ENCODE data around the gene CNNM4.

CNNM4 gene

DNA sequence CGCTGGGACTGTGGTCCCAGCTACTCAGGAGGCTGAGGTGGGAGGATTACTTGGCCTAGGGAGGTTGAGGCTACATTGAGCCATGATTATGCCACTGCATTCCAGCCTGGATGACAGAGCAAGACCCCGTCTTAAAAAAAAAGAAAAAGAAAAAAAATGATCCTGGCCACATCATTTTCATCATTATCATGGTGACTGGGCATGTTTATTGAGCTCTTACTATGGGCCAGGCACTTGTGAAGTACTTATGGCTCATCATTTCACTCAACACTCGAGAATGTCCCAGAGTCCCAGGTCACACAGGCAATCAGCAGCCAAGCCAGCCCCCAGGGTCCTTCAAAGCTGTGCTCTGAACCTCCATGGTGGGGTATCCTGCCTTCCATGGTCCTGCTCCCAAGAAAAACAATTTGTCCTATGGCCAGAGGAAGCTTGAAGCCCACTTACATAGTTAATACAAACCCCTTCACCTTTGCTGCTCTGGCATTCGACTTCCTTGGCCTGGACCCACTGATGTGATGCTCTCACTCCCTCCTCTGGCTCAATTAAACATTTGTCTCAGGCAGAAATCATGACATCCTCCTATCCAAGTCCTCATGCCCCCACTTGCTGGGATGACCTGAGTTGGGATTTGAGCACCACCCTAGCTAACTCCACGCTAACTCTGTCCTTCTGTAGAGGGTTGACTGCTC is 3.8 kb upstream of the CNNM4 start:
- intact Hi-C loops (cut with DNase I) = no loop called here
- no peak for DNase-seq

DNA sequence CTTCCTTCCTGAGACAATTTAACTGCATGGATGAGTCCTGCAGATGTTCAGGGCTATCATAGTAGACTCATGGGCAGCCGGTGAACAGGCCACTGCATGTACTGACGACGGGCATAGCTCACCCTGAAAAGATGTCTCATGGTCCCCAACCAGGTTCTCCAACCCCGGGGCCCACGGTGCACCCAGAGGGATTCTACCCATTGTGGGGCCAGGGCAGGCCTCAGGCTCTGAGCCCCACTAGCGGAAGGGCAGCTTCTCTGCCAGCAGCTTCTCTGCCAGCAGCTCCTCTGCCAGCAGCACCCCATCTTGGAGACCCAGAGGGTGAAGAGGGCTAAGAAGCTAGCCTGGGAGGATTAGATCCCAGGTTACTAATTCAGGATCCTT is 3.2 kb upstream of the CNNM4 start:
- no peak for DNase-seq
- intact Hi-C loops (cut with DNase I) = no loop called here

DNA sequence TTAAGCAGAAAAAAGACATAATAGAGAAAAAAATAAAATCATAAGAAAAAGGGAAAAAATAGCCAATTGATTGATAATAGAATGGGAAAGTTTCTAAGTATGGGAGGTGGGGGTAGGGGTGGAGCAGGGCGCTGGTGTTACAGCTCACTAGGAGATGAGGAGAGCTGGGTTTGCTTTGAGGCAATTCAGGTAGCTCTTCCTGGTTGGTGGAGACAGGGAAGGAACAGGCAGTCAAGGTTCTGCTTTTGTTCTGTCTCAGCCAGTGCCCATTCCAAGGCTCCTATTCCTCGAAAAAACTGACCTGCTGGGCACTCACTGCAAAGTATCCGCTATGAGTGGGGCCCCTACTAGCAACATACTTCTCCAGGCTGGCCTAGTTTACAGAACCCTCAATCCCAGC is 1.7 kb upstream of the CNNM4 start:
- DNase-seq = no peak
- intact Hi-C loops (cut with DNase I) = no loop called here

DNA sequence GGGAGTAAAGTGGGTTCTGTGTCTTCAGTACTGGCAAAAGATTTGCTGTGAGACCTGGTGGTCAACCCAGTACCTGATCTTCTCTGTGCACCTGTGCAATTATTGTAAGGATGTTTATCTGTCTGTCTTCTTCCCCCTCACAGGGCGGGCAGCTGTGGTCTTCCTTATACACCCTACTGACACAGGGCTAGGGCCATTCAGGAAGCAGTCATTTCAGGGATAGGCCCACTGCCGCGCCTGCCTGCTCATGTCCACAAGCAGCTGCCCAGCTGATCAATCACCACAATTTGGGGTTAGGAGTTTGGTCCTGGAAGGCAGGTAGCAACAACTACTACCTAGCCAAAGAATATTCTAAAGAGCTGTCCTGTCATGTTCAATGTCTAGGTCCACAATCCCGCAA is 1.2 kb upstream of the CNNM4 start:
- DNase-seq = no peak
- intact Hi-C loops (cut with DNase I) = no loop called here

DNA sequence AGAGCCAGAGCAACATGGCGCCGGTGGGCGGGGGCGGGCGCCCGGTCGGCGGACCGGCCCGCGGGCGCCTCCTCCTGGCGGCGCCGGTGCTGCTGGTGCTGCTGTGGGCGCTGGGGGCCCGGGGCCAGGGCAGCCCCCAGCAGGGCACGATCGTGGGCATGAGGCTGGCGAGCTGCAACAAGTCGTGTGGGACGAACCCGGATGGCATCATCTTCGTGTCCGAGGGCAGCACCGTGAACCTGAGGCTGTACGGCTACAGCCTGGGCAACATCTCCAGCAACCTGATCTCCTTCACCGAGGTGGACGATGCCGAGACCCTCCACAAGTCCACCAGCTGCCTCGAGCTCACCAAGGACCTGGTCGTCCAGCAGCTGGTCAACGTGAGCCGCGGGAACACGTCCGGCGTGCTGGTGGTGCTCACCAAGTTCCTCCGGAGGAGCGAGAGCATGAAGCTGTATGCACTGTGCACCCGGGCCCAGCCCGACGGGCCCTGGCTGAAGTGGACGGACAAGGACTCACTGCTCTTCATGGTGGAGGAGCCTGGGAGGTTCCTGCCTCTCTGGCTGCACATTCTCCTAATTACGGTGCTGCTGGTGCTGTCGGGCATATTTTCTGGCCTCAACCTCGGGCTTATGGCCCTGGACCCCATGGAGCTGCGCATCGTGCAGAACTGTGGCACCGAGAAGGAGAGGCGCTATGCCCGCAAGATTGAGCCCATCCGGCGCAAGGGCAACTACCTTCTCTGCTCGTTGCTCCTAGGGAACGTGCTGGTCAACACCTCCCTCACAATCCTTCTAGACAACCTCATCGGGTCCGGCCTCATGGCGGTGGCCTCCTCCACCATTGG is 507 bp downstream of the CNNM4 start:
- DNase-seq = peak in 25 of 42 donors; percentile 11 to 64 (median 31)

DNA sequence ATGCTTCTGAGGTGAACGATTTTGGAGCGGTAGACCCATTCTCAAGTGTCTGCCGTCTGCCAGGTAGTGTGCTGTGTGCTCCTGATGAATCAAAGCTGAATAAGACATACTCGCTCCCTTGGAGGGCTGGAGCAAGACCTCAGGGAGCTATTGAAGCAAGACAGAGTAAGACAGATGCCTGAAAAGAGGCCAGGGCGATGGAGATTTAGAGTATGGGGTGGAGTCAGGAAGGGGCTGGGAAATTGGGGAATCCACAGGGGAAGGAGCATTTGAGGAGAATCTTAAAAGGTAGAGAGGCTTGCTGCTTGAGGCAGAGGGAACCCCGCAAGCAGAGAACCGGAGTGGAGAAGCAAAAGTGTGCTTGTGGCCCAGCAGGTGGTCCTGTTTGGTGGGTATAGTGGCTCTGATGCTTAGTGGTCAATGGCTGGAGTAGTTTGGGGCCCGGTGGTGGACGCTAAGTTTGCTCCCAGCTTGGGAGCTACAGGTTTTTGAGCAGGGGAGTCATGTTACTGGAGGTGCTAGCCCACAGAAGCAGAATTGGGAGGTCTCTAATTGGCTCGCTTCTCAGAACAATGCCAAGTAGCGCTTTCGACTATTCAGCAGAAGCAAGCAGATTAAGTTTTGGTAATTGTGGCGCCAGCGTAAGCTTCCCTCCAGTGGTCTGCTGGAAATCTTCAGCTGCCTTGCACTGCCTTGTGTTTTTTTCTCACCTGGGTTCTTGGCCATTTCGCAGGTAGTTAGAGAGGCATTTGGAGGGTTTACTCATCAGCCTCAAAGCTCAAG is 2.0 kb downstream of the CNNM4 start:
- intact Hi-C loops (cut with DNase I) = loop anchor here (5.0 kb wide), 1 partner anchor 55 kb away; the partner anchor contains the start of gene CNNM3
- DNase-seq = peak in 6 of 42 donors; percentile 8 to 33 (median 22)

More for the DNA sequence above, 507 bp downstream of the CNNM4 start:
- intact Hi-C loops (cut with DNase I) = loop anchor here (2.0 to 5.0 kb wide), 2 partner anchors 56 to 122 kb away; partner anchors contain the start of genes CNNM3 and KANSL3

DNA sequence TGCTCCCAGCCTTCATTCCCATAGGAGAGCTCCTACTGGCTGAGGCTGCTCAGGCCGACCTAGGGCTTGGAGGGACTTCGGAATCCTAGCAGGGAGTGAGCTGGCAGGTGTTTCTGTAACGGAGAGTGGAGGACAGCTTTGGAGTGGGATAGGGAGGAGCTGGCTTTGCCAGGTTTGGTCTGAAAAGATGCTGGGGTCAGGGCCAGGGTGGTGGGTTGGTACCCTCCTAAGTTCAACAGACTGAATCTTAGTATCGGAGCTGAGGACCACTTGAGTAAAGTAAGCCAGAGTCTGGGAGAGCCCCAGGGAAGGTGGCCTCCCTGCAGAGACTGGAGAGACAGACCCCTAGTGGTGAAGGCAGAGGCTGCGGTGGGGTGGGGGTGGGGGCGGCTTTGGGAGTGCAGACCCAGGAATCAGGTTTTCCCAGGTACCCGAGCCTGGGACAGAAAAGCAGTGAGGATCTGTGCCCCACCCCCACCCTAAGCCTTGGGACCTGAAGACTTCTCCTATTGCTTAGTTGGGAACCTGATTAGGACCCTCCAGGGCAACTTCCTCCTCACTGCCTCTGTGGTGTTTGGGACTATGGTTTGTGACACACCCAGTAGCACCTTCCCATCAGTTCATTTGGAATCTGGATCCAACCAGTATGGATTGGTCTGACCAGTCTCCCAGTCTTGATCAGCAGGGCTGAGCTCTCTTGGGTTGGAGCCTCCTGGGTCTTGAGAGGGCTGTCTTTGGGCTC is 3.0 kb downstream of the CNNM4 start:
- DNase-seq = peak in 14 of 42 donors; percentile 14 to 64 (median 38)
- intact Hi-C loops (cut with DNase I) = loop anchor here (5.0 kb wide), 1 partner anchor 54 kb away; the partner anchor contains the start of gene CNNM3

DNA sequence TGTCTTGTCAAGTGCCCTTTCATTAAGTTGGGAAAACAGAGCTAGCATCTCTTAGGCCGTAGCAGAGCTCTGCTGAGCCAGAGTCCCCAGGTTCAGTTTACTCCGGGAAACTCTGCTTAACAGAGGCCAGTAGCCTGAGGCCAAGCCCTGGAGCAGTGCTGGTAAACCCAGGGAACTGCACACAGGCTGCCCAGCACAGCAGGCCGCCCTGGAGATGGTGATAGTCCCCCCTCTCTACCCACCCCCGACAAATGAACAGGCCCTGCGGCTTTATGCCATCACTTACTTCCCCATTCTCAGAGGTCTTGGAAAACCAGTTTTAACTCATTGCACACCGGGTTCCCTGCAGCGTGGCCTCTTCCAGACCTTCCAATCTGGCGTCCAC is 3.5 kb downstream of the CNNM4 start:
- intact Hi-C loops (cut with DNase I) = loop anchor here (5.0 kb wide), 1 partner anchor 53 kb away; the partner anchor contains the start of gene CNNM3
- DNase-seq = peak in 17 of 42 donors; percentile 21 to 59 (median 34)

DNA sequence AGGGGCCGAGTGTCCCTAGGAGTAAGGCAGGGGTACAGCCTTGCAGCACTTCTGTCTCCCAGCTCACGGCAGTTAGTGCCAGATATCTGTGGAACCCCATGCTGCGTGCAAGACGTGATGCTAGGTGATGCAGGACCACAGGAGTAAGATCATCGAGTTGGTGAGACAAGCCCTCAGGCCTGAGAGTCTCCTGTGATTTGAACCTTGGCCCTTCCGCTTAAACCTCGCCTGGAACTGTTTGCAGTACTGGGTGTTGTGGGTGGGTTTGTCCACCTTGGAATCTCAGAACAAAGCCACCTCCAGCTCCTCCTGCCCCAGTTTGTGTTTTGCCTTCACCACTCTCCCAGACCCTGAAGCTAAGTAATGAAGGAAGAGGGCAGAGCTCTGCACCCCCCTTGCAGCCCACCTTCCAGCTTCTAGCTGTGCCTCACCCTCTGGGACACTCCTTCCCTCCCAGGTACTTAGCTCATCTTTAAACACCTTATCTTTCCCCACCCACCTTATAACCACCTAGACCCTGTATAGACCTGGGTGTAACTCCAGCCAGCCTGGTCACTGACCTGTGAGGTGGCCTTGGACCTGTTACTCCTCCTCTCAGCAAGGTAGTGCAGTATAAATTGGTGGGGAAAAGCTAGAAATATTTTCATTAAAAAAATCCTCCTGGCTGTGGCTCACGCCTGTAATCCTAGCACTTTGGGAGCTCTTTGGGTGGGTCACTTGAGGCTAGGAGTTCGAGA is 6.6 kb downstream of the CNNM4 start:
- intact Hi-C loops (cut with DNase I) = no loop called here
- no peak for DNase-seq

DNA sequence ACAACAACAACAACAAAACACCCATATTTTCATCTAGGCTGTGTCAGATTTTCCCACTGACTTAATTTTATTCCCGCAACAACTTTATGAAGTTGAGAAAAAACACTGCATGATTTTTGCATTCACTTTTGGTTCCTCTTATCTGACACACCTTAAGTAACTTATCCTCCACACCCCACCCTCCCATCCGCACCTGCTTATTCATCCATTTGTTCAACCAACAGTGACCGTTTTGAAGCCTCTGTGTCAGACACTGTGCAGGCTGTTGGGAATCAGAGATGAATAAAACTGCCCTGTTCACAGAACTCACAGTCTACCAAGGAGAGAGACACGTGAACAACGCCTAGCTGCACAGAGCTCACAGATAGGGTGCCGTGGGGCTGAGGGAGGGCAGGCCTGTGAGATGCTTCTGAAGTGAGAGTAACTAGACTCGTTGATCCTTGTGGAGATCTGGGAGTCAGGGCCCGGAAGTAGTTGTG is 7.4 kb downstream of the CNNM4 start:
- intact Hi-C loops (cut with DNase I) = no loop called here
- DNase-seq = no peak

DNA sequence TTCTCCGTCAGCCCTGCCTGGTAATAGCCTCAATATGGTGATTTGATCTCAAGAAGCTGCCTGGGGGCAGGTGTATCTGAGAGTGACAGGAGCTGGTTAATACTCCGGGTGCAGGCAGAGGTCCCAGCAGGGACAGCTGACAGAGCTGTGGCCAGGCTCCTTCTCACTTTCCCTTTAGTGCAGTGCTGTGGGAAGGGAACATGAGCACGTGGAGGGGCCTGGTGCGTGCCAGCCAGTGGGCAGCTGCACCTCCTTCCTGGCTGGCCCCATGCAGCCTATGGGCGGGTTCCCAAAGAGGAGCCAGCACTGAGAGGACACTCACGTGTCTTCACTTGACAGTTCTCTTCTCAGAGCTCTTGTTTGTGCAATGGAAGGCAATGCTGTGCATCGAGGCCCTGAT is 9.1 kb downstream of the CNNM4 start:
- intact Hi-C loops (cut with DNase I) = no loop called here
- peak in 41 of 42 donors; percentile 36 to 83 (median 59) for DNase-seq

DNA sequence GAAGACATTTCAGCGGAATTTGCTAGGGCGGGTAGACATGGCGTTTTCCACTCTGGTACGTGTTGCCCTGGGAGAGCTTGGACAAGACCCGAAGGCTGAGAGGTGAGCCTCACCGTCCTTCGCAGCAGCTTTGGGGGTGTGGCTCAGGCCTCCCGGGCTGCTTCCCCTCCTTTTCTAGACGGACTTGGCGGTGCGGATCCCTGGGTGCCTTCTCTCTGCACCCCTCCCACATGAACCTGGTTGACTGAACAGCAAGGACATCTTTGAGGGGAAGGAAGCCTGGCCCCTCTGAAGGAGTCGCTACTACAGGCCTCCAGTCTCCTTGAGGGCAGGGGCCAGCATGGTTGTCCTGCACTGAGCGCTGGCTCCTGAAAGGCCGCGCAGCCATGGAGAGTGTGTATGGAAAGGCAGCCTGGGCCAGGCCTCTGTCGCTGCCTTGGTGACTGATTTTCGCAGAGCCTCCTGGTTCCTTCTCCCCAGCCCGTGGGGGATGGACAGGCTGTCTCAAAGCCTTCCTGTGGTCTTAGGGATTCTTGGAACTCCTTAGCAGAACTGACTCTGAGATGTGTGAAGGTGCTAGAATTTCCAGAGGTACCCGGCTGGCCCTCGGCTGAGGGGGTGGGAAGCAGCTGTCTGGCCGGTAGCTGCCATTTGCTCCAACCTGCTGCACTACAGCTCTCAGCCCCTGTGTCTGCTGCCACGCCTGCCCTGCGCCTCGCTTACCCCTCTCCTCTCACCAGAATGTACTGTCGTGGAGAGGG is 9.9 kb downstream of the CNNM4 start:
- no peak for DNase-seq
- intact Hi-C loops (cut with DNase I) = no loop called here

DNA sequence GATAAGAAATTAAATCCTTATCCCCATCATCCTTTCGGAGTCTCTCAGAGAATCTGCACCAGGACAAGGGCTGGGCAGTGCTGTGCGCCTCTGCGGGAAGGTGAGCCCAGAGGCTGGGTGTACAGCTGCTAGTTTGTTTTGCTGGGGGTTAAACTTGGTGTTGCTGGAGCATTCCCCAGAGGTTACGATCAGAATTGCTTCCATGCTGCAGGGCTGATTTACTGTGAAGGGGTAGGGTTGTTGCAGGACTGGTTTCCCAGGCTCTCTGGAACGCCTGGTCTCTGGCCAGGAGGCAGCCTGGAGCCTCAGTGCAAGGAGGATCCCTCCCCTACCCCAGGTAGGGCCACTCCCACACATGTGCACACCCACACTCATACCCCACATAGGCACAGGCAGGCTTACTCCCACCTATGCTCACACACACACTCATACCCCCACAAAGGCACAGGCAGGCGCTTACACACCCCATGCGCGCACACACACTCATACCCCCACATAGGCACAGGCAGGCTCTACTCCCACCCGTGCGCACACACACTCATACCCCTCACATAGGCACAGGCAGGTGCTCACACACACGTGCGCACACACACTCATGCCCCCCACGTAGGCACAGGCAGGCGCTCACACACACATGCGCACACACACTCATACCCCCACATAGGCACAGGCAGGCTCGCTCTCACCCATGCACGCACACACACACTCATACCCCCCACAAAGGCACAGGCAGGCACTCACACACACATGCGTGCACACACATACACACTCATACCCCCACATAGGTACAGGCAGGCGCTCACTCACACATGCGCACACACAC is 11.3 kb downstream of the CNNM4 start:
- DNase-seq = peak in 1 of 42 donors; percentile 34
- intact Hi-C loops (cut with DNase I) = no loop called here

DNA sequence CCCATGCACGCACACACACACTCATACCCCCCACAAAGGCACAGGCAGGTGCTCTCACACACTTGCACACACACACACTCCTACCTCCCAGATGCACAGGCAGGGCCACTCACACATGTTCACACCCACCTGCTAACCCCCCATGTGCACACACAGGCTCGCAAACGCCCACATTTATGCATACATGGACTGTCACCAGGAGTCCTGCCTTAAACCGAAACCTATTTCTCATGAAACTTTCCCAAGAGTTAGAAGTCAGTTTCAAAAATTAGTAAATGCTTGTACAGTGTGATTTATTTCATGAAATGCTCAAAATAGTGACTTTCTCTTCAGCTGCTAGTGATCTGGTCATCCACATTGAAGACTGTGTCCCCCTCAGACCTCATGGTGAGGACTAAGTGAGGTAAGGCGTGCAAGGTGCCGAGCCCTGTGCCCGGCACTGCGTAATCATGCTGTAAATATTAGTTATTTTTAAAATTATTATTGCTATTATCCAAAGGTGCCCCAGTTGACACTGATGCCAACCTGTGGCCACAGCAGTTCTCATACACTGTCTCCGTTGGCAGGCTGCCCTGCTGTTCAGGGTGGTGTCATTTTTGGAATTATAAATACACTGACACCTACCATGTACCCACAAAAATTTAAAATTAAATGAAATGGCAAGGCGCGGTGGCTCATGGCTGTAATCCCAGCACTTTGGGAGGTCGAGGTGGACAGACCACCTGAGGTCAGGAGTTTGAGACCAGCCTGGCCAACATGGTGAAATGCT is 12.4 kb downstream of the CNNM4 start:
- DNase-seq = no peak
- intact Hi-C loops (cut with DNase I) = no loop called here

DNA sequence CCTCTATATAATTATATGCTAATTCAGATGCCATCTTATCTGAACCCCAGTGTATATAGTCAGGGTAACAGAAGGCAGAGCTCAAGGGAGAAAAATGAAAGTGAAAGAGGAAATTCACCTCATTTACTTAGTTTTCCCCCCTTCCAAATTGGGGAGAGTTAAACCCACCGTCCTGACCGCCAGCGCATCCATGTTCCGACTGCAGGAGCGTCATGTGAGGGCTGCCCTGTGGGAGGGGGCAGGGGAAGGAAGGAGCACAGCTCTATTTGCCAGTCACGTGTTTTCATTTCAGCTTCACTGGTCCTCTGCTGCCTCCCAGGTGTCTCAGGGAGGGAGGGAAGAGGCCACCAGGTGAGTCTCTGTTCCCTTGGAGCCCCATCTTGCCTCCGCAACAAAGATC is 13.2 kb downstream of the CNNM4 start:
- no peak for DNase-seq

DNA sequence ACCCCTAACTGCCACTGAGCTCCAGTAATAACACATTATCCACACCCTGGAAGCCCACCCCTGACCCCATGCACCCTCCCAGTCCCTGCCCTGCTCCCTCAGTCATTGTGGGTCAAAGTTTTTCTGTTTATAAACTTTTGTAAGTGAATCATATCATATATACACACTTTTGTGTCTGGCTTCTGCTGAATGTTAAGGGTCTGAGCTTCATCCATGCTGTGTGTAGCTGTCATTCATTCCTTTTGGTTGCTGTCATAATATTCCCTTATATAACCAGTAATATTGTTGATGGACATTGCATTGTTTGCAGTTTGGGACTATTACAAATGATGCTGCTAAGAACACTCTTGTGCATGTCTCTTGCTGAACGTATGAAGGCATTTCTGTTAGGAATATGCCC is 14.5 kb downstream of the CNNM4 start:
- intact Hi-C loops (cut with DNase I) = no loop called here
- no peak for DNase-seq

More for the DNA sequence above, 13.2 kb downstream of the CNNM4 start:
- intact Hi-C loops (cut with DNase I) = no loop called here
